ENCODE results near the gene FEZF2.

Gene FEZF2

GRCh38 chr3:62323241-62323640 is 50.1 kb downstream of the FEZF2 start:
- no peak for DNase-seq
